ENCODE measurements around the gene SPACA6.

- no peak for TF ChIP-seq ZNF668 (CRISPR knock-in tag; IDR thresholded peaks at IDR 0.05)
- no peak for TF ChIP-seq YY1 (IDR thresholded peaks at IDR 0.05; ENCODE audit: borderline replicate concordance in 1 of 3, control insufficient read depth in 1 of 3, extremely low read depth in 1 of 3, insufficient read depth in 3 of 3, insufficient read length in 1 of 3, insufficient replicate concordance in 2 of 3, low read depth in 1 of 3, low read length in 2 of 3)
- TF ChIP-seq CBX2 (IDR thresholded peaks at IDR 0.05; ENCODE audit: insufficient read depth, low read length, poor library complexity, severe bottlenecking), result no peak
- no peak for TF ChIP-seq EZH2 (IDR thresholded peaks at IDR 0.05; ENCODE audit: borderline replicate concordance, low read depth, low read length)
- no peak for TF ChIP-seq MAZ (CRISPR knock-in tag; conservative IDR thresholded peaks at IDR 0.05 in 1 of 2, IDR thresholded peaks at IDR 0.05 in 1 of 2)
- no peak for TF ChIP-seq JUNB (CRISPR knock-in tag; conservative IDR thresholded peaks at IDR 0.05)
- TF ChIP-seq, protein P1, sequence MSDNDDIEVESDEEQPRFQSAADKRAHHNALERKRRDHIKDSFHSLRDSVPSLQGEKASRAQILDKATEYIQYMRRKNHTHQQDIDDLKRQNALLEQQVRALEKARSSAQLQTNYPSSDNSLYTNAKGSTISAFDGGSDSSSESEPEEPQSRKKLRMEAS (CRISPR knock-in tag; IDR thresholded peaks at IDR 0.05), result no peak
- no peak for TF ChIP-seq SMC3 (conservative IDR thresholded peaks at IDR 0.05; ENCODE audit: insufficient read depth, low read depth, low read length)
- TF ChIP-seq CHD4 (IDR thresholded peaks at IDR 0.05; ENCODE audit: insufficient read depth, insufficient replicate concordance, low read depth, low read length, poor library complexity, severe bottlenecking), result no peak
- TF ChIP-seq MXI1 (IDR thresholded peaks at IDR 0.05; ENCODE audit: low read depth, low read length), result no peak
- no peak for TF ChIP-seq TCF7 (IDR thresholded peaks at IDR 0.05; ENCODE audit: borderline replicate concordance)
Measured at GRCh38 chr19:51653162-51653561, 40.0 kb upstream of the SPACA6 start.
